Transverse colon (tissue), 4 donors: ENCODE measurements around the gene TRMT2A. TPM values are rescaled to one million over a fixed set of nuclear protein-coding genes. Genes with fewer than 3 reads are reported as not detected.
A peak's percentile ranks its signal among the peaks of the same experiment; 100 is the strongest.

Experiments used
- DNase-seq: peaks from one replicate; pipeline ENCODE4 v3.0.0-alpha.2; 2019
- H3K27ac ChIP-seq, 4 donors: fragments of 200-600 bp; sonication (generic); 2 replicates each; pipeline ENCODE4 v1.5.1; 2016 to 2018; ENCODE audit warnings: inconsistent platforms in 4 of 4
- H3K27me3 ChIP-seq: fragments of 200-600 bp; sonication (generic); 2 replicates; pipeline ENCODE4 v1.5.1; 2017; ENCODE audit warnings: inconsistent platforms
- H3K36me3 ChIP-seq, 4 donors: fragments of 200-600 bp; sonication (generic); 2 replicates each; pipeline ENCODE4 v1.5.1; 2017 to 2019; ENCODE audit warnings: inconsistent platforms in 4 of 4
- H3K4me1 ChIP-seq, 4 donors: fragments of 200-600 bp; sonication (generic); 2 replicates each; pipeline ENCODE4 v1.5.1; 2017 to 2020; ENCODE audit warnings: inconsistent platforms in 4 of 4
- H3K4me3 ChIP-seq, 4 donors: fragments of 200-600 bp; sonication (generic); 1 replicate in 1 of 4; 2 replicates in 3 of 4; pipeline versions ENCODE4 v1.5.1 to v1.6.1; 2017 to 2019; ENCODE audit warnings: inconsistent platforms in 4 of 4
- H3K9me3 ChIP-seq, 2 donors: fragments of 200-600 bp; sonication (generic); 2 replicates each; pipeline ENCODE4 v1.5.1; 2017 to 2019; ENCODE audit warnings: inconsistent platforms in 2 of 2
- CTCF ChIP-seq, 5 experiments: fragments of 200-600 bp in 3 of 5; fragments of 450-650 bp in 2 of 5; sonication (generic) in 3 of 5; IDR thresholded peaks; 1 replicate in 2 of 5; 2 replicates in 3 of 5; pipeline ENCODE4 v1.5.1; 2016 to 2017; ENCODE audit warnings: antibody characterized with exemption in 5 of 5, inconsistent platforms in 3 of 5, mild to moderate bottlenecking in 2 of 5, moderate library complexity in 1 of 5
- EP300 ChIP-seq: sonication (generic); formaldehyde crosslinking; IDR thresholded peaks from one replicate; pipeline ENCODE4 v1.6.1; 2017; ENCODE audit warnings: antibody characterized with exemption, low read depth
- POLR2A ChIP-seq: fragments of 450-650 bp; IDR thresholded peaks from one replicate; pipeline ENCODE4 v1.6.1; 2016; ENCODE audit warnings: antibody characterized with exemption, mild to moderate bottlenecking, moderate library complexity
- POLR2AphosphoS5 ChIP-seq, 3 donors: sonication (generic); formaldehyde crosslinking; IDR thresholded peaks; one replicate each; pipeline ENCODE4 v1.6.1; 2016; ENCODE audit warnings: antibody characterized with exemption in 3 of 3
- WGBS, 2 donors: methylation state at CpG; one replicate each; pipeline ENCODE4 v1.1.5; 2018; ENCODE audit warnings: low coverage in 1 of 2; 5-methylcytosine and 5-hydroxymethylcytosine counted together
- in situ Hi-C, 4 donors: fragments of 200-750 bp; cut with MboI; loops; one replicate each; pipeline versions ENCODE4 v1.15.0 to v1.15.1; 2017; ENCODE audit warnings: low sequenced_read_pairs in 3 of 4, low pct_ligation_motif_present in 1 of 4, low pct_unique_long_range_greater_than_20kb in 1 of 4
- intact Hi-C: fragments of 100-400 bp; cut with DNase I; formaldehyde crosslinking; loops from one replicate; pipeline ENCODE4 v1.15.1; 2023; ENCODE audit warnings: low total_unique reads
- total RNA-seq, 4 donors: library from RNA; depleted of rRNA; stranded (reverse); fragments of >200 nt; gene quantifications; one replicate each; pipeline ENCODE4 v1.1.0, GENCODE V29; 2016

Gene TRMT2A
- total RNA-seq, 4 donors from 2014 or later: 38.6 to 77.4 (median 46.5) TPM

- Histone ChIP-seq H3K36me3 (peaks cover 0 to 11% (median 2%) of the 10 kb centered on the region in 4 donors), H3K27ac (no peak overlapping the region), H3K4me1 (peaks cover 7 to 25% (median 15%) of the 10 kb centered on the region in 4 donors), H3K4me3 (no peak overlapping the region), H3K27me3 (no peaks in the 10 kb centered on the region), H3K9me3 (no peaks in the 10 kb centered on the region)
- 98 to 100% methylated on average over 1 to 18 of the region's 22 CpGs for WGBS, 2 donors
- TF ChIP-seq CTCF (IDR thresholded peaks at IDR 0.05) (no peak), EP300 (no peak), POLR2A (no peak), POLR2AphosphoS5 (IDR thresholded peaks at IDR 0.05) (no peak)
- intact Hi-C loops (loop anchor here (10.0 kb wide), 1 partner anchor 147 kb away; no protein-coding TSS in a partner anchor), in situ Hi-C loops (no loop called here)
- no peak for DNase-seq
Observed at GRCh38 chr22:20121856-20122415, 4.9 kb upstream of the TRMT2A start.

- no peaks in the 10 kb centered on the region for H3K27me3 ChIP-seq
- H3K4me1 ChIP-seq: peaks cover 14 to 37% (median 27%) of the 10 kb centered on the region in 4 donors
- WGBS, 2 donors: 14 to 15% methylated on average over 4 to 8 of the region's 8 CpGs
- in situ Hi-C loops: no loop called here
- TF ChIP-seq CTCF (IDR thresholded peaks at IDR 0.05) (no peak), POLR2A (no peak), POLR2AphosphoS5 (IDR thresholded peaks at IDR 0.05) (no peak), EP300 (no peak)
- H3K4me3 ChIP-seq: peak overlapping the region in 3 of 4 donors; percentile 82 to 96 (median 94)
- DNase-seq: no peak
- no peaks in the 10 kb centered on the region for H3K9me3 ChIP-seq
- H3K27ac ChIP-seq: peak overlapping the region; percentile 82 to 95 (median 88)
- intact Hi-C loops: no loop called here
- H3K36me3 ChIP-seq: peaks cover 0 to 1% (median 0%) of the 10 kb centered on the region in 4 donors
Observed at GRCh38 chr22:20118300-20119020, 1.4 kb upstream of the TRMT2A start.

- Histone ChIP-seq H3K4me1 (peaks cover 14 to 37% (median 27%) of the 10 kb centered on the region in 4 donors), H3K27me3 (no peaks in the 10 kb centered on the region), H3K36me3 (no peaks in the 10 kb centered on the region), H3K4me3 (peak overlapping the region; percentile 49 to 96 (median 88)), H3K9me3 (no peaks in the 10 kb centered on the region), H3K27ac (peak overlapping the region; percentile 82 to 95 (median 88))
- WGBS, 2 donors: 0 to 1% methylated on average over 1 to 39 of the region's 66 CpGs
- in situ Hi-C loops: no loop called here
- intact Hi-C loops: no loop called here
- peak; percentile 30 for DNase-seq
- TF ChIP-seq POLR2A (no peak), CTCF (IDR thresholded peaks at IDR 0.05) (no peak), POLR2AphosphoS5 (IDR thresholded peaks at IDR 0.05) (no peak), EP300 (no peak)
Observed at GRCh38 chr22:20117633-20118299, 740 bp upstream of the TRMT2A start.

- Histone ChIP-seq H3K27ac (peak overlapping the region; percentile 82 to 95 (median 88)), H3K4me3 (peak overlapping the region; percentile 69 to 96 (median 88)), H3K4me1 (peaks cover 14 to 37% (median 27%) of the 10 kb centered on the region in 4 donors), H3K27me3 (no peaks in the 10 kb centered on the region), H3K9me3 (no peaks in the 10 kb centered on the region), H3K36me3 (no peaks in the 10 kb centered on the region)
- intact Hi-C loops (no loop called here), in situ Hi-C loops (no loop called here)
- TF ChIP-seq CTCF (IDR thresholded peaks at IDR 0.05) (no peak), POLR2A (no peak), POLR2AphosphoS5 (IDR thresholded peaks at IDR 0.05) (no peak), EP300 (no peak)
- 6% methylated on average over 26 of the region's 27 CpGs; no CpG with 5 or more reads in 1 of the 2 donors for WGBS, 2 donors
- DNase-seq: no peak
Observed at GRCh38 chr22:20116376-20116950, 563 bp downstream of the TRMT2A start.
